Middle frontal gyrus (tissue), 1 donor: ENCODE data around the gene CFD.

Source experiments
- DNase-seq: peaks from one replicate; pipeline ENCODE4 v3.0.0-alpha.2; 2015; ENCODE audit warnings: low spot score; ENCODE audit errors: extremely low spot score

CFD gene

DNA sequence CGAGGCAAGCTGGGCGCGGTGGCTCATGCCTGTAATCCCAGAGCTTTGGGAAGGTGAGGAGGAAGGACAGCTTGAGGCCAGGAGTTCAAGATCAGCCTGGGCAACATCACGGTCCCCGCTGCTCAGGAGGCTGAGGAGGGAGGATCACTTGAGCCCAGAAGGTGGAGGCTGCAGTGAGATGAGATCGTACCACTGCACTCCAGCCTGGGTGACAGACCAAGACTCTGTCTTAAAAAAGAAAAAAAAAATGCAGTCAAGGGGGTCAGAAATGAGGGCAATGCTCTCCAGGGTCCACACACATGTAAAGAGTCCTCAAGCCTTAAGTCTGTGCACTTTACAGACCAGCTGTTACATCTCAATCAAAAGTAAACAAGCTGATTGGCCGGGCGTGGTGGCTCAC lies 45.1 kb downstream of the CFD start:
- DNase-seq, result no peak

DNA sequence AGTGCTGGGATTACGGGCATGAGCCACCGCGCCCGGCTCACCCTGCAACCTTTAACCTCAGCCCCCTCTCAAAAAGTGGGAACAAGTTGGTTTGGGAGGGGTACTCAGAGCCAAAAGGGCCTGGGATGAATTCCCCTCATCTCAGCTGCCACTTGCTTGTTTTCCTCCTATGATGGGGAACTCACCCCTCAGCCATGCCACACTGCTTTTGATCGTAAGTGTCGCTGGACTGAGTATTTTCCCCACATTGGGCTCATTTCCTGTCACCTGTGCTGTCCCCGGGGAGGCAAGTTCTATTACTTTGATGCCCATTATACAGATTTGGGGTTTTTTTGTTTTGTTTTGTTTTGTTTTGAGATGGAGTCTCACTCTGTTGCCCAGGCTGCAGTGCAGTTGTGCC lies 47.0 kb downstream of the CFD start:
- DNase-seq, result no peak

DNA sequence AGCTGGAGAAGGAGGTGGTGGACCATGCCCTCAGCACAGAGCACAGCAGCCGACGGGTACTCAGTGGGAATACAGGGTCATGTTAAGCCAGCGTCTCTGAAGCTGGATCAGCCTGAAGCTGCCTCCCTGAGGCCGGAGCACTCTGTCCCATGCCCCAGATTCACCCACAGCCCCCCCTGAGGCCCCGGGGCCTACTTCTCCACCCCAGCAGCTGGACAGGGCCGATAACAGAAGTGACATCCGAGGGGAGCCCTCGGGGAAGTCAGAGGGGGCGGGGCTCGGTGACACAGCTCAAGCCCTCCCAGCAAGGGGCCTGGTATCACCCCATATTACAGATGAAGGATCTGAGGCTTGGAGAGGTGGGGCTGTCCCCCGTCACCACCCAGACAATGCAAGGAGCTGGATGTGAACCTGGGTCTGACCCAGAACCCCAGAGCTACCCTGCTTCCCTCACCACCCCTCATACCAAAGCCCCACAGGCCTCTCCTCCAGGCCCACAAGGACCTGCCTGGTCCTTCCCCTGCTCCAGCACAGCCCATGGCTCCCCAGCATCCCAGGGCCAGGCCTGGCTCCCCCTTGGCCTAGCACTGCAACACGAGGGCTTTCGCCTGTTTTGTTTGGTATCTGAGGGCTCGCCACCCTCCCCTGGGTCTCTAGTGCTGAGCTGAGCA lies 47.9 kb downstream of the CFD start:
- DNase-seq, result no peak

DNA sequence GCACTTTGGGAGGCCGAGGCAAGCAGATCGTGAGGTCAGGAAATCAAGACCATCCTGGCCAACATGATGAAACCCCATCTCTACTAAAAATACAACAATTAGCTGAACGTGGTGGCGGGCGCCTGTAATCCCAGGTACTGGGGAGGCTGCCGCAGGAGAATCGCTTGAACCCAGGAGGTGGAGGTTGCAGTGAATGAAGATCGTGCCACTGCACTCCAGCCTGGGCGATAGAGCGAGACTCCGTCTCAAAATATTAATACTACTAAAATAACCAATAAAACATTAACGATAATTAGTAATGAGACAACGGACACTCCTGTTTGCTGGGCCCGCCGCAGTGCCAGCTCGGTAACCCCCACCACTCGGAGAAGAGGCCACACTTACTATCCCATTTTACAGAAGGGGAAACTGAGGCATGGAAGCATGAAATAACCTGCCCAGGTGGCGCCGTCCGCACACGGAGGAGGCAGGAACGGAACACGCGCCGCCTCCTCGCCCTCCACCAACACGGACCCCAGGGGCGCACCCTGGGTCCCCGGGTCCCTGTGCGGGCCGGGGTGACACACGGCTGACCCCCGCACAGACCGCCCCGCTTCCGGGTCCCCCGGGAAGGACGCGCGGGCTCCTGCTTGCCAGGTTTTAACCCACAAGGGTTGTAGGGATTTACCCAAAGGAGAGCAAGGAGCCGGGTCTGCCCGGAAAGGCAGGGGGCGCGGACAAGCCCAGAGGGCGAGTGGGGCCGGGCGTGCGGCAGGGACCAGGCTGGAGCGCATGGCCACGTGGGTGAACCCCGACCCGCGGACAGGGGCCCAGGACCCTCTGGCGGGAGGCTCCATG lies 52.0 kb downstream of the CFD start:
- DNase-seq, result no peak

DNA sequence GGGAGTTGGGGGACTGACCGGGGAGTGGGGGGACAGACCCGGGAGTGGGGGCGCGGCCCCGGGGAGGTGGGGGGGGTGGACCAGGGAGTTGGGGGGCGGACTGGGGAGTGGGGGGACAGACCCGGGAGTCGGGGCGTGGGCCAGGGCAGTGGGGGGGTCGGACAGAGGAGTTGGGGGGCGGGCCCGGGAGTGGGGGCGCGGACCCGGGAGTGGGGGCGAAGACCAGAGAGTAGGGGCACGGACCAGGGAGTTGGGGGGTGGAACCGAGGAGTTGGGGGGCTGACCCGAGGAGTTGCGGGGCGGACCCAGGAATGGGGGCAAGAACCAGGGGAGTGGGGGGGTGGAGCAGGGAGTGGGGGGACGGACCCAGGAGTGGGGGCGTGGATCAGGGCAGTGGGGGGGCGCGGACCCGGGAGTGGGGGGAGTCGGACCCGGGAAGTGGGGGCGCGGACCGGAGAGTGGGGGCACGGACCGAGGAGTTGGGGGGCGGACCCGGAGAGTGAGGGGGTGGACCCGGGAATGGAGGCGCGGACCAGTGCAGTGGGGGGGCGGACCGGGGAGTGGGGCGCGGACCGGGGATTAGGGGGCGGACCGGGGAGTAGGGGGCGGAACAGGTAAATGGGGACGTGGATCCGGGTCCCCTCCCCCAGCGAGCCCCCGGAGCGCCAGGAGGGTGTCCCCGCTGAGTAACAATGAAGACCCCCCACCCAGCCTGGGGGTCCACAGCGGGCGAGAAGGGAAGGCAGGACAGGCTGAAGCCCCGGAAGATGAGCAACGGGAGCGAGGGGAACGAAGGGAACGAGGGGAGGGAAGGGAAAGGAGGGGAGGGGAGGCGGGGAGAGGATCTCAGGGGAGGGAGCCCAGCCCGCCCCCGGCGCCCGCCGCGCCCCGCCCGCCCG lies 53.0 kb downstream of the CFD start:
- no peak for DNase-seq
